Esophagus muscularis mucosa (tissue), 4 donors: ENCODE results near the gene SRD5A1. TPM values are rescaled to one million over a fixed set of nuclear protein-coding genes. Genes with fewer than 3 reads are reported as not detected.
A peak's percentile ranks its signal among the peaks of the same experiment; 100 is the strongest.

ENCODE experiments used
- DNase-seq: peaks from one replicate; pipeline ENCODE4 v3.0.0-alpha.2; 2017; ENCODE audit errors: extremely low spot score
- H3K27ac ChIP-seq, 4 donors: fragments of 200-600 bp; sonication (generic); replicated peaks in 1 of 4; 1 replicate in 3 of 4; 2 replicates in 1 of 4; pipeline ENCODE4 v1.5.1; 2016 to 2019; ENCODE audit warnings: mild to moderate bottlenecking in 1 of 4
- H3K27me3 ChIP-seq, 4 donors: fragments of 200-600 bp; sonication (generic); one replicate each; pipeline versions ENCODE4 v1.5.1 to v1.6.0; 2016 to 2019
- H3K36me3 ChIP-seq, 4 donors: fragments of 200-600 bp; sonication (generic); one replicate each; pipeline ENCODE4 v1.5.1; 2016 to 2019
- H3K4me1 ChIP-seq, 4 donors: fragments of 200-600 bp; sonication (generic); one replicate each; pipeline ENCODE4 v1.5.1; 2016 to 2019
- H3K4me3 ChIP-seq, 4 donors: fragments of 200-600 bp; sonication (generic); 1 replicate in 2 of 4; 2 replicates in 2 of 4; pipeline ENCODE4 v1.5.1; 2016 to 2019; ENCODE audit warnings: mild to moderate bottlenecking in 4 of 4, moderate library complexity in 1 of 4
- H3K9me3 ChIP-seq, 4 donors: fragments of 200-600 bp; sonication (generic); 1 replicate in 3 of 4; 2 replicates in 1 of 4; pipeline ENCODE4 v1.5.1; 2016 to 2019
- CTCF ChIP-seq, 3 experiments: fragments of 200-600 bp in 2 of 3; fragments of 450-650 bp in 1 of 3; sonication (generic) in 2 of 3; IDR thresholded peaks; one replicate each; pipeline ENCODE4 v1.5.1; 2017 to 2019; ENCODE audit warnings: antibody characterized with exemption in 3 of 3, mild to moderate bottlenecking in 2 of 3, moderate library complexity in 1 of 3
- EP300 ChIP-seq: sonication (generic); formaldehyde crosslinking; IDR thresholded peaks from one replicate; pipeline ENCODE4 v1.6.1; 2017; ENCODE audit warnings: antibody characterized with exemption
- POLR2A ChIP-seq: fragments of 450-650 bp; IDR thresholded peaks from one replicate; pipeline ENCODE4 v1.6.1; 2017; ENCODE audit warnings: antibody characterized with exemption, moderate library complexity, mild to moderate bottlenecking, low read depth
- POLR2AphosphoS5 ChIP-seq, 2 donors: sonication (generic); formaldehyde crosslinking; IDR thresholded peaks; one replicate each; pipeline ENCODE4 v1.6.1; 2017; ENCODE audit warnings: antibody characterized with exemption in 2 of 2
- WGBS: methylation state at CpG from one replicate; pipeline ENCODE4 v1.1.5; 2018; 5-methylcytosine and 5-hydroxymethylcytosine counted together
- intact Hi-C: fragments of 100-400 bp; cut with DNase I; formaldehyde crosslinking; loops from one replicate; pipeline ENCODE4 v1.15.1; 2023
- total RNA-seq, 4 donors: library from RNA; depleted of rRNA; stranded (reverse); fragments of >200 nt; gene quantifications; one replicate each; pipeline versions ENCODE4 v1.1.0 to v1.2.1, GENCODE V29; 2016

The SRD5A1 gene
- total RNA-seq, 4 donors from 2014 or later, result 2.2 to 10.3 (median 4.6) TPM

- TF ChIP-seq POLR2A (no peak), EP300 (no peak), CTCF (IDR thresholded peaks at IDR 0.05) (no peak), POLR2AphosphoS5 (IDR thresholded peaks at IDR 0.05) (no peak)
- no peaks in the 10 kb centered on the region for H3K36me3 ChIP-seq
- H3K4me1 ChIP-seq, result peaks cover 0 to 9% (median 4%) of the 10 kb centered on the region in 4 donors
- no peaks in the 10 kb centered on the region for H3K9me3 ChIP-seq
- peak; percentile 66 for DNase-seq
- H3K27ac ChIP-seq, result no peak overlapping the region
- intact Hi-C loops, result no loop called here
- 42% methylated on average over 6 of the region's 6 CpGs for WGBS
- peaks cover 0 to 20% (median 0%) of the 10 kb centered on the region in 4 donors for H3K27me3 ChIP-seq
- peak overlapping the region in 3 of 4 donors; percentile 34 to 48 (median 37) for H3K4me3 ChIP-seq
Measured at GRCh38 chr5:6686501-6686900, 53.3 kb downstream of the SRD5A1 start.

- TF ChIP-seq POLR2AphosphoS5 (IDR thresholded peaks at IDR 0.05), result no peak
- no peak for TF ChIP-seq POLR2A
- no peak for TF ChIP-seq CTCF (IDR thresholded peaks at IDR 0.05)
- TF ChIP-seq EP300, result no peak
- intact Hi-C loops, result no loop called here
- no peak for DNase-seq
- H3K9me3 ChIP-seq, result no peaks in the 10 kb centered on the region
- H3K4me1 ChIP-seq, result peaks cover 0 to 9% (median 4%) of the 10 kb centered on the region in 4 donors
- peak overlapping the region; percentile 33 to 48 (median 36) for H3K4me3 ChIP-seq
- peaks cover 0 to 16% (median 0%) of the 10 kb centered on the region in 4 donors for H3K27me3 ChIP-seq
- H3K36me3 ChIP-seq, result no peaks in the 10 kb centered on the region
- H3K27ac ChIP-seq, result no peak overlapping the region
- WGBS, result 2% methylated on average over 18 of the region's 22 CpGs
Measured at GRCh38 chr5:6686915-6687409, 53.7 kb downstream of the SRD5A1 start.

GRCh38 chr5:6687505-6687904 lies 54.3 kb downstream of the SRD5A1 start:
- TF ChIP-seq POLR2A, result no peak
- TF ChIP-seq CTCF (IDR thresholded peaks at IDR 0.05), result no peak
- TF ChIP-seq EP300, result no peak
- no peak for TF ChIP-seq POLR2AphosphoS5 (IDR thresholded peaks at IDR 0.05)
- no peak overlapping the region for H3K4me3 ChIP-seq
- whole genome bisulfite sequencing, result 85% methylated on average over 9 of the region's 9 CpGs
- H3K27me3 ChIP-seq, result peaks cover 0 to 11% (median 0%) of the 10 kb centered on the region in 4 donors
- no peaks in the 10 kb centered on the region for H3K36me3 ChIP-seq
- DNase-seq, result peak; percentile 14
- no peak overlapping the region for H3K27ac ChIP-seq
- H3K9me3 ChIP-seq, result no peaks in the 10 kb centered on the region
- H3K4me1 ChIP-seq, result peaks cover 0 to 9% (median 4%) of the 10 kb centered on the region in 4 donors
- intact Hi-C loops, result no loop called here

GRCh38 chr5:6692906-6693305 lies 59.7 kb downstream of the SRD5A1 start:
- H3K4me3 ChIP-seq, result no peak overlapping the region
- TF ChIP-seq POLR2A, result no peak
- TF ChIP-seq EP300, result no peak
- no peak for TF ChIP-seq POLR2AphosphoS5 (IDR thresholded peaks at IDR 0.05)
- TF ChIP-seq CTCF (IDR thresholded peaks at IDR 0.05), result no peak
- peak; percentile 34 for DNase-seq
- H3K36me3 ChIP-seq, result no peaks in the 10 kb centered on the region
- peaks cover 0 to 3% (median 0%) of the 10 kb centered on the region in 4 donors for H3K27me3 ChIP-seq
- intact Hi-C loops, result no loop called here
- no peaks in the 10 kb centered on the region for H3K4me1 ChIP-seq
- WGBS, result 71% methylated on average over 1 of the region's 1 CpG
- H3K27ac ChIP-seq, result no peak overlapping the region
- no peaks in the 10 kb centered on the region for H3K9me3 ChIP-seq

- intact Hi-C loops, result no loop called here
- 80% methylated on average over 1 of the region's 1 CpG for WGBS
- no peak for TF ChIP-seq POLR2A
- no peak for TF ChIP-seq CTCF (IDR thresholded peaks at IDR 0.05)
- no peak for TF ChIP-seq EP300
- TF ChIP-seq POLR2AphosphoS5 (IDR thresholded peaks at IDR 0.05), result no peak
- Histone ChIP-seq H3K9me3 (no peaks in the 10 kb centered on the region), H3K4me3 (no peak overlapping the region), H3K36me3 (no peaks in the 10 kb centered on the region), H3K27ac (no peak overlapping the region), H3K27me3 (no peaks in the 10 kb centered on the region), H3K4me1 (peaks cover 4 to 5% (median 5%) of the 10 kb centered on the region in 4 donors)
- no peak for DNase-seq
Measured at GRCh38 chr5:6698696-6699095, 65.5 kb downstream of the SRD5A1 start.
